Renal cortical epithelial cell (primary cell): ENCODE results near the gene VSIR. TPM values are rescaled to one million over a fixed set of nuclear protein-coding genes. Genes with fewer than 3 reads are reported as not detected.

ENCODE experiments used
- DNase-seq: peaks from one replicate; pipeline ENCODE4 v3.0.0-alpha.2; 2011; ENCODE audit warnings: low read depth
- total RNA-seq: library from RNA; depleted of rRNA; stranded (reverse); fragments of >200 nt; gene quantifications from 2 replicates; pipeline ENCODE4 v1.2.3, GENCODE V29; 2014

Gene VSIR
- total RNA-seq, 1 donor from 2014 or later, result 14.0 TPM

- no peak for DNase-seq
Observed at GRCh38 chr10:71713135-71714030, 59.9 kb downstream of the VSIR start.

- DNase-seq, result no peak
Observed at GRCh38 chr10:71712572-71713134, 60.7 kb downstream of the VSIR start.

GRCh38 chr10:71712170-71712569 lies 61.1 kb downstream of the VSIR start:
- DNase-seq, result no peak

- DNase-seq, result no peak
Observed at GRCh38 chr10:71711052-71711623, 62.2 kb downstream of the VSIR start.

- DNase-seq, result no peak
Observed at GRCh38 chr10:71710519-71710918, 62.8 kb downstream of the VSIR start.

- no peak for DNase-seq
Observed at GRCh38 chr10:71708897-71709882, 64.1 kb downstream of the VSIR start.

GRCh38 chr10:71708301-71708703 lies 65.0 kb downstream of the VSIR start:
- no peak for DNase-seq

GRCh38 chr10:71707240-71707789 lies 66.0 kb downstream of the VSIR start:
- DNase-seq, result no peak

GRCh38 chr10:71706216-71707121 lies 66.9 kb downstream of the VSIR start:
- no peak for DNase-seq

- DNase-seq, result no peak
Observed at GRCh38 chr10:71705582-71705981, 67.7 kb downstream of the VSIR start.

GRCh38 chr10:71704816-71705215 lies 68.5 kb downstream of the VSIR start:
- no peak for DNase-seq

- no peak for DNase-seq
Observed at GRCh38 chr10:71703577-71703976, 69.7 kb downstream of the VSIR start.

- no peak for DNase-seq
Observed at GRCh38 chr10:71701496-71702132, 71.7 kb downstream of the VSIR start.

GRCh38 chr10:71700731-71701368 lies 72.5 kb downstream of the VSIR start:
- no peak for DNase-seq

- no peak for DNase-seq
Observed at GRCh38 chr10:71698737-71699136, 74.6 kb downstream of the VSIR start.

GRCh38 chr10:71697938-71698709 lies 75.2 kb downstream of the VSIR start:
- no peak for DNase-seq
